GM12873 (cell line): ENCODE data around the gene CDC42EP5.

ENCODE experiments used
- TF ChIP-seq, protein P1 (sequence below): IDR thresholded peaks from 2 replicates; pipeline ENCODE4 v1.5.1; 2012; ENCODE audit warnings: low read depth, mild to moderate bottlenecking, moderate library complexity, low read length, control low read depth; ENCODE audit not compliant: insufficient read depth; ENCODE audit errors: missing control alignments

The CDC42EP5 gene

DNA sequence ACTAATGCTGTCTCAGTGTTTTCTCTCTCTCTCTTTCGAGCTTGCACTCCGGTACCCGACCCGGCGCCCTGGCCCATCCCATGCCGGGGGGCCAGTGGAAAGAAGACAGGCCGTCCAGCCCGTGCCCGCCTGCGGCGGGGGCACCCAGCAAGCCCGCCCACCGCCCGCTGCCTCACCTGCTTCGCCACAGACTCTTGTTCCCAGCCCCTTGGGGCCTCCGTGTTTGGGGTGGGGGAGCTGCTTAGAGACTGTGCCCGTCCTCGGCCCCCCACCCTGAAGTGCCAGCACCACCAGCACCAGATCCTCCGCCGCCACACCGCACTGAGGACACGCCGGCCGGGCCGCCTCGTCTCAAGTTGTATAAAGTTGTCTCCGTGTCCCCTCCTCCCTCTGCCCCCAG is 11.9 kb downstream of the CDC42EP5 start:
- TF ChIP-seq, protein P1, sequence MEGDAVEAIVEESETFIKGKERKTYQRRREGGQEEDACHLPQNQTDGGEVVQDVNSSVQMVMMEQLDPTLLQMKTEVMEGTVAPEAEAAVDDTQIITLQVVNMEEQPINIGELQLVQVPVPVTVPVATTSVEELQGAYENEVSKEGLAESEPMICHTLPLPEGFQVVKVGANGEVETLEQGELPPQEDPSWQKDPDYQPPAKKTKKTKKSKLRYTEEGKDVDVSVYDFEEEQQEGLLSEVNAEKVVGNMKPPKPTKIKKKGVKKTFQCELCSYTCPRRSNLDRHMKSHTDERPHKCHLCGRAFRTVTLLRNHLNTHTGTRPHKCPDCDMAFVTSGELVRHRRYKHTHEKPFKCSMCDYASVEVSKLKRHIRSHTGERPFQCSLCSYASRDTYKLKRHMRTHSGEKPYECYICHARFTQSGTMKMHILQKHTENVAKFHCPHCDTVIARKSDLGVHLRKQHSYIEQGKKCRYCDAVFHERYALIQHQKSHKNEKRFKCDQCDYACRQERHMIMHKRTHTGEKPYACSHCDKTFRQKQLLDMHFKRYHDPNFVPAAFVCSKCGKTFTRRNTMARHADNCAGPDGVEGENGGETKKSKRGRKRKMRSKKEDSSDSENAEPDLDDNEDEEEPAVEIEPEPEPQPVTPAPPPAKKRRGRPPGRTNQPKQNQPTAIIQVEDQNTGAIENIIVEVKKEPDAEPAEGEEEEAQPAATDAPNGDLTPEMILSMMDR = no peak

DNA sequence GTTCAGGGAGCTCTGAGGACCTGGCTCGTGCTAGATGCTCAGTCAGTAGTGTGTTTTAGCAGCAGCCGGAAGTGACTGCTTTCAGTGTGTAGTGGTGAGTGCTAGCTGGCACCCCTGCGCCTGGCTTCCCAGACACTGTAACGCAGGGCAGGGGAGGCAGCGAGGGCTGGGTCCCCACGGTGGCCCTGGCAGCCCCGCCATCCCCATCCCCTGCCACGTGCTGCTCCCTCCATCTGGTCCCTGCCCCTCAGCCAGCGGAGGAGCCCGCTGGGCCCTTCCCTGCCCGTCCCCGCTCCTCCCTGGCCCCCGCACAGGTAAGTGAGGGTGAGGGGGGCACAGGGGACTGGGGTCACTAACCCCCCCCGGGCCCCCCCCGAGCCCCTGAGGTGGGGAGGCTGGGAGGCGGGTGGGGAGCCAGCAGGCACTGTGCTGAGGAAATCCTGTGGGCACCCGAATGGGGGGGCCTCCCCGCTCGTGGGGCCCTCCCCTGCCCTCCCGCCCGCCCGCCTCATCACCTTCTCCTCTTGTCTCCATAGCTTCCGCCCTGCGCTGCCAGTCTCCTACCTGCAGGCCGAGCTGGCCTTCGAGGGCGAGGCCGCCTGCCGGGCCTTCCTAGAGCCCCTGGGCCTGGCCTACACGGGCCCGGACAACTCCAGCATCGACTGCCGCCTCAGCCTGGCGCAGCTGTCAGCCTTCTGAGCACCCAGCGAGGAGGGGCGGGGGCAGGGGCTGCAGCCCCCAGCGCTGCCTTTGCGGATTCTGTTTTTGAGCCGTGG is 12.7 kb downstream of the CDC42EP5 start:
- TF ChIP-seq, protein P1 = no peak

DNA sequence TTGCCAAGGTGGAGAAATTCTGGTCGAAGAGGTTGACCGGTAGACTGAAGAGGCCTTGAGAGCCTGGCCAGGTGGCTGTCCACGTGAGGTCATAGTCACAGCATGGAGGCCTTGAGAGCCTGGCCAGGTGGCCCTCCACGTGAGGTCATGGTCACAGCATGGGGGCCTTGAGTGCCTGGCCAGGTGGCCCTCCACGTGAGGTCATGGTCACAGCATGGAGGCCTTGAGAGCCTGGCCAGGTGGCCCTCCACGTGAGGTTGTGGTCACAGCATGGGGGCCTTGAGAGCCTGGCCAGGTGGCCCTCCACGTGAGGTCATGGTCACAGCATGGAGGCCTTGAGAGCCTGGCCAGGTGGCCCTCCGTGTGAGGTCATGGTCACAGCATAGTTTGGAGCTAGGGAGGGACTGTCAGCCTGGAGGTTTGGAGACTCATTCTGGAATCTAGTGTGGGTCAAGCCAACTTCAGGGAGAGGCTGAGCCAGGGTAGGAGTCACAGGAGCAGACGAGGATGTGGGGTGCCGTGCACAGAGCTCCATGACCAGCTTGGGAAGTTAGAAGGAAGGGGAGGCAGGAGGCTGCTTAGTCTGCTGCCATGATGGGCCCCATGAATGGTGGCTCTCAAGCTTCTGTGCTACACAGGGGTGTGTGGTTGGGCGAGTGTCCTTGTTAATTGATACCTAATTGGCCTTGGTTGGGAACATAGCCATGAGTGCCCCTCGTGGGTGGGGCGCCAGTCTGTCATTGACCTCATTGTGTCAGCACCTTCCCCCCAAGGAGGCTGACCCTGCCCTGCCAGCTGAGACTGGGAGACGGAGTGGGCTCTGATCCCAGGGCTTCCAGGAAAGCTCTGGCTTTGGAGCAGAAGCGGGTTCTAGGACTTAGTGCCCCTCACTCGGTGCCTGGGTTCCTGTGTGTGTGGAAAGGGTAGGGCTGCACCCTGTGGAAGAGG is 13.5 kb downstream of the CDC42EP5 start:
- TF ChIP-seq, protein P1 = no peak

DNA sequence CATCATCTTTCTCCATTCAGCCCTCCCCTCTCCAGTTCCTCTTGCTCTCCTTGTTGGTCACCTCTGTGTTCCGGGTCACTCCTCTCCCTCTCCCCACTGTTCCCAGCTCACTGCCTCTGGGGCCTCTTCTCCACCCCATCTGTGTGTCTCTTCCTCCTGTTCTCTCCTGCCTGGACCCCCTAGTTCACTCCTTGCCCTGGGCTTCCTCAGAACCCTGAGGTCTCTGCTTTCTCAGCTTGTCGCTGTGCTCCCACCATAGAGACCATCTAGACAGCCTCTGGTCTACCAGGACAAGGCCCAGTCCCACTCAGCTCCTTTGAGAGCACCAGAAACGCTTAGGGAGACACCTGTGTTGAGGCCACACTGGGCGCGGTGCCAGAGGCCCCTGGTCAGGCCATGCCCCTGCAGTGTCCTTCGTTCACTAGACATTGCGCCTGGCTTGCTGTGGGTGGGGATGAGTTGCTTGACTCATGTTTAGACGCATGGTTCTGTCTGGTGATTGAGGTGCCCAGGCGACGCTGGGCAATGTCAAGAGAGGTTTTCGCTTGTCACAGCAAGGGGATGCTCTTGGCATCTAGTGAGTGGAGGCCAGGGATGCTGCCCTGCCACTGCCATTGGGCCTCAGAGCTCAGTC is 14.3 kb downstream of the CDC42EP5 start:
- TF ChIP-seq, protein P1 = no peak

DNA sequence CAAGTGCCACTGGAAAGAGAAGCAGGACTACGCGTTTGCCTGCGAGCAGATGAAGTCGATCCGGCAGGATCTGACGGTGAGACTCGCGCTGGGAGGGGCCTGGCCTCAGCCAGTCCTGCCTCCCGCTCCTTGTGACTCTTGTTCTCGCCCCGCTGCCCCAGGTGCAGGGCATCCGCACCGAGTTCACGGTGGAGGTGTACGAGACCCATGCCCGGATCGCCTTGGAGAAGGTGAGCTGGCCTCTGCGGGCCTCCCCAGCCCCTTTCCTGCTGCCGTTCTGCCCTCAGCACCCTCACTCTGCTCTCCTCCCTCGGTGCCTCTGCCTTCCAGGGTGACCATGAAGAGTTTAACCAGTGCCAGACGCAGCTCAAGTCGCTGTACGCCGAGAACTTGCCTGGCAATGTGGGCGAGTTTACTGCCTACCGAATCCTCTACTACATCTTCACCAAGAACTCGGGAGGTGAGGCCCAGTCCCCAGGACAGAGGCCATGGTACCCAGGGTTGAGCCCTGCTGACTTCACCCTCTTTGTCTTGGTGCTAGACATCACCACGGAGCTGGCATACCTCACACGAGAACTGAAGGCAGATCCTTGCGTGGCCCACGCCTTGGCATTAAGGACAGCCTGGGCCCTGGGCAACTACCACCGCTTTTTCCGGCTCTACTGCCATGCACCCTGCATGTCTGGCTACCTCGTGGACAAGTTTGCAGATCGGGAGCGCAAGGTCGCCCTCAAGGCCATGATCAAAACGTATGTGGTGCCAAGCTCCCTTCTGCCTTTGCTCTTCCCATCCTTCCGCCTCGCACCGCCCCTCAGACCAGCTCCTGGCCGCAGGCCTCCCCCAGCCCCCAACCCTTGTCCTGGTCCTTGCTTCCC is 15.1 kb downstream of the CDC42EP5 start:
- TF ChIP-seq, protein P1 = no peak

DNA sequence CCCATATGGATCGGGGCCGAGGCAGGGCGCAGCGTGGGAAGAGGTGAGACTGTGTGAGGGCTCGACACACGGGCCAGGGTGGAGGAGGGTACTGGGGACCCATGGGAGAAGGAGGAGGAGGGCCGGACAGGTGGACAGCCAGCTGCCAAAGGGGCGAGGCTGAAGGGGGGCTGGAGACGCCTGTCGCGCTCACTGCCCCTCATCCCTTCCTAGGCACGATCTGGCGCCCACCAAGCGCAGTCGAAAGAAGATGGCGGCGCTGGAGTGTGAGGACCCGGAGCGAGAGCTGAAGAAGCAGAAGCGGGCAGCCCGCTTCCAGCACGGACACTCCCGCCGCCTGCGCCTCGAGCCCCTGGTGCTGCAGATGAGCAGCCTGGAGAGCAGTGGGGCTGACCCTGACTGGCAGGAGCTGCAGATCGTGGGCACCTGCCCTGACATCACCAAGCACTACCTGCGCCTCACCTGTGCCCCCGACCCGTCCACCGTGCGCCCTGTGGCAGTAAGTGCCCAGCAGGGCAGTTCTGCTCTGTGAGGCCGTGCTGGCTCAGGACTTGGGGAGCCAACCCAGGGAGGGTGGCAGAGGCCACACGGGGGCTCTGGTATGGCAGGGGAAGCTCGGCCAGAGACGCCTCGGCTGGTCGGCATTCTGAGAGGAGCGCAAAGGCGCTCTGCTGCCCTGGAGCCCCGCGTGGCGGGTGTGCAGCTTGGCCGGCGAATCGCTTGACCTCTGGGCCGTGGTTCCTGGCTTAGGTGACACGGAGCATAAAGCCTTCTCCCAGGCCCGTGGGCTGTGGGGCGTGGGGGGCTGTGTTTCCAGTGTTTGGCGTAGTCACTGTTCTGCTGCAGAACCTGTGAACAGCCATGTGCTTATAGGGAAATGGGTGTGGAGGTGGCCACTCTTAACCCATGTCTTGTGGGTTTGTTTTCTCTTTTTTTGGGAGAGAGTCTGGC is 16.4 kb downstream of the CDC42EP5 start:
- TF ChIP-seq, protein P1 = no peak
